CD4-positive, alpha-beta T cell treated with Interleukin-17A for 1 hour (primary cell): ENCODE results near the gene MAP3K9.

Experiments
- DNase-seq: peaks from one replicate; pipeline ENCODE4 v3.0.0-alpha.2; 2020

MAP3K9 gene

DNA sequence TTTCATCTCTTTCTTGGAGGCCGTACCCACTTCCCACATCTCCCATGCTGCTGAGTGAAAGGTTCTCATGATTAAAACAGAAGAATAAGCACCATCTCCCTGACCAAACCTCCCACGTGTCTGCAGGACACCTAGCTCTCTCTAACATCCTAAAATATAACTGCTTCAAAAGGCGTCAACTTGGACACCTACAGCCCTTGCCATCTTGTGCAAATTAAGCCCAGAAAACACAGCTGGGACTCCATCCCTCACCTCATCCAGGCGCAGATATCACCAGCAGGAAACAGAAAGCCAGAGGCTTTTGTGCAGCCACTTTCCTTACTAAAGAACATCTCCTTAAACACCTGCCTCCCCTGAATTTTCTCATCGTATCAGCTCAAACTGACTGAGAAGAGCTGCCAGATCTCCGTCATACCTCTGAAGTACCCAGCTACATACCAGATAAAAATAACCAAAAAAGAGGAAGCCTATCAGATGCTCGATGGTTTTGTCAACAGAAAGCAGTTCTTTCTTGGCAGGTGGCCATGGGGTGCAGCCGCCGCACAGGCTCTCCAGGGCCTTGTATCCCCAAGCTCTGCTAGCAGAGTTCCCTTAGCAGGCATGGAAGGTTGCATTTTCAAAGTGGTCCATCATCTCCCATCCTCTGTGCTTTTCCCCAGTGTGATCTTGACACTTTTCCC is 28.8 kb downstream of the MAP3K9 start:
- no peak for DNase-seq

DNA sequence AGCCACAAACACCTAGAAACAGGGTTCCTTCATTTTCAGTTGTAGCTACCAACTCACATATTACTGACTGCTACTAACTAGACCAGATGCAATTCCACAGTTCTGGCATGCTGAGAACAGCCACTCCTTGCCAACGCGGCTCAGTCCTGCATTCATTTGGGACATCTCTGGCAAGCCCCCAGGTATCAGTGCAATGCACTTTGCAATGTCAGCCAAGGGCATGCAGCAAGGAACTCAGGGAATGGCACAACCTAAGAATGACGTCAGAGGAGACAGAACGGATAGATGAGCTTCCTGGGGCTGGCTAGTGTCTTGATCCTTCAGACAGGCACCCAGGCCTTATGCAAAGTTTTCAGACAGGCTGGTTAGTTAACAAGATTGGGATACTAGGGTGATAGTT is 29.6 kb downstream of the MAP3K9 start:
- no peak for DNase-seq

DNA sequence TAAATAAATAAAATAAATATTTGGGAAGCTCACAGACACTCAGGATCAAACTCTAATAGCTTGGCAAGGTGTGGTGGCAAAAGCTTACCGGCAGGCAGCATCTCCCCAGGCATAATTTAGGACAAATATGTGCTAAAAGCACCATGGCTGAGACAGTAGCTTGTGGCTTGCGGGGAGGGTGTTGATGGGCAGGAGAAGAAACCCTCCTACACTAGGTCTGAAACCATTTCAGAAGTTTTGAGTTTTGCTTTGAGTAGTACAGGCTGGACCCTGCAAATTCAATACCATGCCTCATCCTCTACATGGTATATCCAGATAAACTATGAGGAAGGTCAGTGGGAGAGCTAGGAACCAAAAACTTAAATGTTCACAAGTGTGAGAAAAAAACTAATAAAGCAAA is 33.1 kb downstream of the MAP3K9 start:
- no peak for DNase-seq

DNA sequence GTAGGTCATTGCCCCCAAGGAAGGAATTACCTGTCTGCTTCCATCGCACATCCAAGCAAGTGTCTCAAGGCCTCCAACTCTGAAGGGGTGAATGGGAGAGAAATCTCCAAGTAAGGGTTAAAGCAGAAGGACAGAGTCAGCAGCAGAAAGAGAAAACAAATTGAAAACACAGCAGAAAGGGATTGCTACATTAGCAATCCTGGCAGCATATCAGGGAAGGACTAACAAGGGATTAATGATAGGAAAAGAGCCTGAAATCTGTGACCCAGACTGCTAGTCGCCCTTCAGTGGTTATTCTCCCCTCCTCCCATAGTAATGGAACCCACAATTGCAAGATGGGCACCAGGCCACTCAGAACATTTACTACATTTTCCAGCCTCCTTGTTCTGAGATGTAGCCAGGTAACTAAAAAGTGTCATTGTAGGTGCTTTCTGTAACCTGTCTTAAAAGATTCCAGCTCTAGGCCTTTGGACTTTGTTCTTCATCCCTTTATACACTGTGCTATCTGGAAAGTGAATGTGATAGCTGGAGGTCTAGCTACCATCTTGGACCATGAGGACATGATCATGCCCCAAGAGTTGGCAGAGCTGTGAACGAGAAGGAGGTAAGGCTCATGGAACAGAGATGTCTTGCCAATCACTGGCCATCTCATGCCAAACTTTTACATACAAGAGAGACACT is 36.0 kb downstream of the MAP3K9 start:
- DNase-seq = no peak

DNA sequence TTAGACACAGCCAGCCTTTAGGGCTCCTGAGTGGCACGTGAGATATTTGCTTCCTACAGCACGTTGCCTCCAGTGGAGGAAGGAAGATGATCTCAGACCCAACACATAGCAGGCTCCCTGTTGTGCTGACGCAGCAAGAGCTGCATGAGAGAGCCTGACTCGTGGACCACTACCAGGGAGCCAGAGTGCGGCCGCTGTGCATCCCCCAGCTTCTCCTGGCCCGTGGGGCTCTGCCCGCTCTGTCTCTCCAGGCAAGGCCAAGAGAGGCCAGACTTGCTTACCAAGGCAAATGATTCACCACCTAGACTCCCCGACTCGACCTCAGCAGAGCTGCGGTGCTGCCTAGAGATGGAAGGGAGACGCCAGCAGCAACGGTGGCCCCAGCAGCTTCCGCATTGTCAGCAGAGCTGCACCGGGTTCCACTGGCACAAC is 37.5 kb downstream of the MAP3K9 start:
- DNase-seq = no peak

DNA sequence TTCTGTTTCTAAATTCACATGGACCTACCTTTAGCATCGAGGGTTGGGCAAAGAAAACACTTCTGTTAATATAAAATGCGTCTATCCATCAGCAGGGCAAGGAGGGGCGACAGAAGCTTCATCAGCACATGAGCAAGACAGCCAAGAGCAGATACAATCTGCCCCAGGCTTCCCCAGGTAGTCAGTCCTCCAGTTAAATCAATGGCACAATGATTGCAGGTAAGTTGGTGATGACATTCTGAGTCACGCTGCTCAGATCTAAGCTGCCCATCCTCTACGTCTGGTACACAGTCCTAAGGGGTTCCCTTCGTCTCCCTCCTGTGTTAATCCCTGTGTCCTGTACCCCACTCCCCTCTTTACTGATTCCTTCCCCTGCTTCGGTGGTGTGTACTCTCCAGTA is 38.8 kb downstream of the MAP3K9 start:
- DNase-seq = no peak

DNA sequence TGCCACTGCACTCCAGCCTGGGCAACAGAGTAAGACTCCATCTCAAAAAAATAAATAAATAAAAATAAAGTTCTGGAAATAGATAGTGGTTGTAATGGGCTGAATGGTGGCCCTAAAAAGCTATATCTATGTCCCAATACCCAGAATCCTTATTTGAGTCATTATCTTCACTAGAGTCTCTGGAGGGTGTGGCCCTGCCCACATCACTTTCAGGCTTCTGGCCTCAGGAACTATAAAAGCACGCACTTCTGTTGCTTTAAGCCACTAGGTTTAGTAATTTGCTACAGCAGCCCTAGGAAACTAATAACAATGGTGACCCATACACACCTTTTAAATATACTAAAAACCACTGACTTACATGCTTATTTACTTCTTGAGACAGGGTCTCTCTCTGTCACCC is 49.9 kb downstream of the MAP3K9 start:
- no peak for DNase-seq

DNA sequence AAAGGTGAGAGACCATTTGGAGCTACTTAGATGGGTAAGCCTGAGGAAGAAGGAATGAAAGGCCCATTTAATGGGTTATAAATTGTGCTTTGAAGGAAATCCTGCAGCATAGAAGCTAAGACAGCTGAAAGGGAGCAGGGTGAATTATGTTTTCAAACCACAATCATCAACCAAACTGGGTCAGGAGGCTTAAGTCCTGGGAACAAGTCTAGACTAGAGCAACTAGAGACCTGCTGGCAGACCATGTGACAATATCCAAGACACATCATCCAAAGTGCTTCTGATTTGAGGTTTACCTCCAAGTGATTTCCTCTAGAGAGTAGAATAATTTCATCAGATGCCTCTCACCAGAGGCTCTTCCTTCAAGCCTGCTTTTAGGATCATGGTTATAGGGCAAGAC is 53.7 kb downstream of the MAP3K9 start:
- no peak for DNase-seq

DNA sequence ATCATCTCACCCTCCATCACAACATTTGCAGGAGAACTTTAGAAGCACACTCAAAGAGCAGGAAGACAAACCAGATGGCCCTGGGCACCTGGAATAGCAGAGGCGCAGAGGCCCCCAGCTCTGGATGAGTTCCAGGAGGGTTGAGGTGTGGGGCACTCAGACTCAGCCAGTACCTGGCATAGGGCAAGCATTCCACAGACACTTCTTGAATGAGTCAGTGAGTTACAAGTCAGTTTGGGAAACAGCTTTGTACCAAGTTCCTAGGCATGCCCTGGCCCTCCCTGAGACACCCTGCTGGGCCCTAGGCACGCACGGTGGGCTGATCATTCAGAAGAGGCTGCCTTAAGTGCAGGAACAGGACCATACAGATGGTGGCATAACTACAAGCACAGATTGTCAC is 54.3 kb downstream of the MAP3K9 start:
- no peak for DNase-seq

DNA sequence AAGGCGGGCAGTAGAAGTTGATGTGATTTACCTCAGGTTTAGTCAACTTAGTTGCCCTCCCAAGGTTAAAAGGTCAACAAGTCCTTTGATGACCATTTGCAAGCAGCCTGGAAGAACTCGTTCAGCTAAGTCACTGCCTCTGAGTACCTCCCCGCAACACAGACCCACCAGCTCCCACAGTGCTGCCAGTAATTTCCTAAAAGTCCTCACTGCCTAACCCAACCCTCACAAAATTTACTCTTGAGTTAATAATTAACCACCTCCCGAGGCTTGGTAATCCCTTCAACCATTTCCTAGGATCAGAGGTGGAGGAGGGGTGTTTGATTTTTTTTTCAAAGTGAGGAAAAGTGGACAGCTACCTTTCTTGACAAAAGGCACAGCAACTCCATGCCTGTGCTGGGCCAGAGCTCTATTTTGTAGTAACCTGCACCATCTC is 55.8 kb downstream of the MAP3K9 start:
- DNase-seq = no peak

DNA sequence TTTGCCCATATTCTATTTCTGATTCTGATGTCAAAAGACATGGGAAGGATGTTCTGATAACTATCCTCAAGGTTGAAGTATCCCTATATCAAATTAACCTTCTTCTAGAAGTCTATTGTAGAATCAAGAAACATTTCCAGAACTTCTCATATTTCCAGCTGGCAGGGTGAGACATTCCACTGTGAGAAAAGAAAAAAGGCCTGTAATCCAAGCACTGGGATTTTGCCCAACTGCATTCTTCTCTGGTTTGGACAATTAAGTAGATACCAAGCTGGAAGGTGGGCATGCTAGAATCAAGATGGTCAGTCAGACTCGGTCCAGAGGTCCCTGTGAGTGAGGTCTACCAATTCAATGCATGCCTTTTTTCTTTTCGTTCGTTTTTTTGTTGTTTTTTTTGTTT is 60.9 kb downstream of the MAP3K9 start:
- no peak for DNase-seq

DNA sequence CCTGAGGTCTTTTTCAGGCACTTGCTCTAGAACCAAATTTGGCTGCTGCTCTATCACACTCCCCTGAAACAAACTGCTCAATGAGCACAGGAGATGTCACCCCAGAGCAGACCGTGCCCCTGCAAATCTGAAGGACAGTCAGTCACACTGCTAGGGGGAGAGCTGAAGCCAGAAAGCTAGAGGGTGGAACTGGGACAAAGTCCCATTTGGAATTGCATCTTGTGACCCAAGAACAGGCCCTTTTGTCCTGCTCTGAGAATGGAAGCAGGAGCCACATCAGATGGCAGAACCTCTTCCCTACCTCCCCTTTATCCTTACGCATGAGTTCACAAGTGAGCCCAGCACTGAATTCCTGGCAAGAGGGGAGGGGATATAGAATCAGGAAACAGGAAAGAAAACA is 64.7 kb downstream of the MAP3K9 start:
- DNase-seq = no peak

DNA sequence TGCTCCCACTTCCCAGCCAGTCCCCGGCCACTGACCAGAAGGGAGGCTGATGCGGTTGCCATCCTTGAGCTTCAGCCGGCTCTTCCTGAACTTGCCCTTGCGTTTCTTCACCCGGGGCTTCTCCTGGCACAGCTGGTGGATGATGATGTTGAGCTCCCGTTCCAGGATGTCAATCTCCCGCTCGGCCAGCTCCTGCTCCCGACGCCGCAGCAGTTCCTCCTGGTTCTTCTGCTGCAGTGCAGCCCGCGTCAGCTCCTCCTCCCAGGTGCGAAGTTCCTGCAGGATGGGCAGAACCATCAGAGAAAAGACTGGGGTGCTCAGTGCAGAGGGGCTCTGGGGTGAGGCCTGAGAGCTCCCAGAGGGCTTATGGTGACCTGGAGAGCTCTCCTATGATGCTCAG is 67.0 kb downstream of the MAP3K9 start:
- DNase-seq = no peak

DNA sequence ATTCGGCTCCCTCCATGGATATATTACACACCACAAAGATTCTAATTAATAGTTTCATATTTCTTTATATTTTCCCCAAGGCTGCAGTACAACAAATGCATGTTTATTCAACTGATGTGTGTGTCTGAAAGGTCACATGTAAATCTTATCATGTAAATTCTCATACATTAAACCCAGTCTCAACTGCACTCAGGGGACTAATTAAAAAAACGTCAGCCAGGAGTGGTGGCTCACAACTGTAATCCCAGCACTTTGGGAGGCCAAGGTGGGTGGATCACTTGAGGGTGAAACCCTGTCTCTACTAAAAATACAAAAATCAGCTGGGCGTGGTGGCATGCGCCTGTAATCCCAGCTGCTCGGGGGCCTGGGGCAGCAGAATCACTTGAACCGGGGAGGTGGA is 67.8 kb downstream of the MAP3K9 start:
- no peak for DNase-seq

DNA sequence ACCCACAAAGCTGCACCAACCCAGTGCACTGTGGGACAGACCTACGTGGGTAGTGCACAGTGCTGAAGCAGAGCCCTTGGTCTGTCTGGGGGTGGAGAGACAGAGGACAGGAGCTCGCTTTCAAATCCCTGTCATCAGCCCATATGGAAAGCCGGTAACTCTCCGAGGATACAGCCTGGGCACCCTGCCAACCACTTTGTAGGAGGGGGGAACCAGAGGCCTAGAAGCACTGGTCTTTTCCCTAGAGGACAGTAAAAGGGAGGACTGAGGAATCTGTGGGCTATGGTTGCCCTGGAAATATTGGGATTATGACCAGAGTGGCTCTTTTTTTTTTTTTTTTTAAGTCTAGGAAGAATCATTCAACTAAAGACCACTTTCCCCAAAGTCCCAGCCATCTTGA is 74.3 kb downstream of the MAP3K9 start:
- DNase-seq = no peak

DNA sequence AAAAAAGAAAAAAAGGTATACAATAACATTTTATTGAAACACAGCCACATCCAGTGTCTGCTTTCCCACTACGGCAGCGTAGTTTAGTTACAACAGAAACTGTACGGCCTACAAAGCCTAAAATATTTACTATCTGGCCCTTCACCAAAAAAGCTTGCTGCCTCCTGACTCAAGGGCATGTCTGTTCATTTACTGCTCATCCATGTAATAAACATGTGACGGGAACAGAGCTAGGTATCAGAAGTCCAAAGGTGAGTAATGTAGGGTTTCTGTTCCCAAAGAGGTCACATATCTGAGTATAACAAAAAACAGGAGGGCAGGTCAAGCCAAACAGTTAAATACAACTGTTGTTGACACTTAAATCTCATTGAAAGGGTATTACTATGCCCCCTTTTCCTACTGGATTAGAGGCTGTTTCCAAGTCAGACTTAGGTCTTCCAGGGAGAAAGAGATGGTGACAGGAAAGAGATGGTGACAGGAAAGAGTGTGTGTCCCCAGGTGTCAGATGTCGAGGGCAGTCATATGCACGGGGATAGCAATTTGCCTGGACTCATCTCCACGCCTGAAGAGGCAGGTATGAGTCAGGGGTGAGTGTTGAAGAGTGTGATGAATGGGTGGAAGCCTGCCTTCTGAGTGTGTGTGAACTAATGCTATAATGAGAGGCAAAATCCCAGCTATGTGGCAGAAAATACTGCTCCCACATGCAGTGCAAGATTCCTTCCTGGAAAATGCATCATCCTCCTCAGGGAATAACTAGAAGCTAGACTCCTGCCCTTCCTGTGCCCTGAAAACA is 77.7 kb downstream of the MAP3K9 start:
- no peak for DNase-seq

DNA sequence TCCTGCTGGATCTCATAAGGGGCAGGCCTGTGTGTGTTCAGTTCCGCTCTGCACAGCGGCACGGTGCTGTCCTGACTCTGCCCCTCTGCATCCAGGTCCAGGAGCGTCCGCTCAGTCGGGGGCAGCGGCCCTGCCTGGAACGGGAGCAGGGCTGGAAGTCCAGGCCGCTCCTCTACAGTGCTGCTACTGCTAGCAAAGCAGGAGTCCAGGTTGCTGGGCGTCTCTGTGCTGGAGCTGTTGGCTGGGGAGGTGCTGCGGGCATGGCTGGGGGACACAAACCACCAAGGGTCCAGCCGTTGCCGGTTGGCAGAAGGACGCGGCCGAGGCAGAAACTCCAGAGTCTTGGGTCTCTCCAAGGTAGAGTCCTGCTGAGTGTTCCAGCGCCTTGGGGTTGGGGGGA is 78.9 kb downstream of the MAP3K9 start:
- DNase-seq = no peak

DNA sequence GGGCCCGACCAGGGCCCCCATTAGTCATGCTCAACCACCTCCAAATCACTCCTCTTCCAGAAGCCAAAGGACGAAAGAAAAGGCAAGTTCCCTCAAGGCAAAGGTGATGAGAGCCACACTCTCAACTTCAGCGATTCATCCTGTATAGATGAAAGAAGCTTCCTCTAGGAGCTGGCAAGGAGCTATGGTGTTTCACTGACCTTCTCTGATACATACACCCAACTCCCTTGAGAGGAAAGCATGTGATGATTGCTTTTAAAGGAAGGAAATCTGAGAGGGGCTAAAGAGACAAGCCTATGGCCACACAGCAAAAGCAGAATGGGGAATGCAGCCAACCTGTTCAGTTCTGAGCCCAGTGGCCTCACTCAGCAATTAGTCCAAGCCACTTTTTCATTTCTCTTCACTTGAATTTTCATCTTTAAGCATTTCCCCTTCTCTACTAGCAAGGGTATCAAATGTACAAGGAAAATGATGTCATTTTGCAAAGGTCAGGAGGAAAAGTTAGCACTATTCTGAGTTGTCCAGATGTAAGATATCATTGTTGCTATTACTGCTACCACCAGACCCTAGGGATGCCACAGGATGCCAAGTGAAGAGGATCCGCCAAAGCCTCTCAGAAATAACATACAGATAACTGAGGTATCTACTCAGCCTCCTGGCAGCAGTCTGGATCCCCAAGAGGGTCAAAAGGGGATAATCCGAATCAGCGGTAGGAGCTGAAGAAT is 82.5 kb downstream of the MAP3K9 start:
- no peak for DNase-seq

DNA sequence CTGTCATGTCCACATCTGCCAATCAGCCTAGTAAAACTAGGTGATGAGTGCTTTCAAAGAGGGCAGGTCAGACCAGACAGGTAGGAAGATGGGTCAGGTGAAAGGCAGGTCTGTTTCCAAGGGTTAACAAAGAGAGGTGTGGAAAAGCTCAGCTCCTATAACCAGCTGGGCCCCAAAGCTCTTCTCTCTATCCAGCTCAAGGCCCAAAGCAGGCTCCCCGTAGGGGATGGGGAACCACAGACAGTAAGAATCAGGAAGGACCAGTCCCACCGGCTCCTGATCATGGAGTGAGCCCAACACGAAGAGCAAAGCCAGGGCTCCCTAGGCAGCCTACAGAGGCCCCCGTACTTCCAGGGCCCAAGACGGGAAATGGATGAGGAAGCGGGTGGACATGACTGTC is 84.4 kb downstream of the MAP3K9 start:
- DNase-seq = no peak

DNA sequence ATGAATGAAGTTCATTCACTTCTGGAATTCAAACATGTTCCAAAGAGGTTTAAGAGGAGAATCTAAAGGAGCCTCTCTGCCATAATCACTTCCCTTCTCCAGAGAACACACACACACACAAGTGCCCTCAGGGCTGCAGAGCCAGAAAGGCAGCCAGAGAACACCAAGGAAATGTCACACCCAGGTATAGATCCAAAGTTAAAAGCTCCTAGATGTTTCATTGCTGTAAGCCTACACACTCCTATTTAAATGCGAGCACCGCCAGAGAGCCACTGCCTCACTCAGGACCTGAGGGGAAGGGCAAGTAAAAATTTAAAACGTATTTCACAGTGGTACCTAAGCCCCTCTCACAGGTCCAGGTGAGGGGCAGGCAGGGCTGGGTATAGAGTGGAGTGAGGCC is 85.2 kb downstream of the MAP3K9 start:
- DNase-seq = no peak

DNA sequence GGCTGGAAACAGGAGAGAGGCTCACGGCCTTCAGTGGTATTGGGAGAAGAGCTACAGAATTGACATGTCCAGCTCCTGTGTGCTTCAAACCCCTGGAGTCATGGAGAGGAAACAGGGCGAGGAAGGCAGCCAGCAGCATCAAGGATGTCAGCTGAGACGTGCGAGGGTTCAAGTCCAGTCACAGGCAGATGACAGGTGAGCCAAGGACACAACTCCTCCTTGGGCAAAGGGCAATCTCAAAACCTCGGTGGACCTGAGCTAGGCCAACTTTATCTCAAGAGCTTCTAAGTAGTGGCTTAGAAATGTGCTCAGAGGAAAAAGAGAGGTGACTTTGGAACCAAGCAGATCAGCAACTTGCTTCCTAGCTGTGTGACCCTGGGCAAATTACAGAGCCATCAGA is 86.0 kb downstream of the MAP3K9 start:
- DNase-seq = no peak

DNA sequence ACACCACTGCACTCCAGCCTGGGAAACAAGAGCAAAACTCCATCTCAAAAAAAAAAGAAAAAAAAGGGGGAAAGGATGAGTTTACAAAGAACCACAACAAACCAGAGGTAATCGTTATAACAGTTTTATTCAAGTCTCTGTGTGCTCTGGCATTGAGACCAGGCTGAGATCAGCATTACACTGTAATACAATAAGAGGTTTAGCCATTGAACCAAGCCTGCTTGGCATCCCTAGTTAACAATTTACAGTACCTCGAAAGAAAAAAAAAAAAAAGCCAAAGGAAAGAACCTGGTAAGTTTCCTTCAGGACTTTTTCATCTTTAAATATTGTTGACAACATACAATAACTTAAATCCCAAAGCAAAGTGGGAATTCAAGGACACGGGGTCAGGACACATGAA is 86.9 kb downstream of the MAP3K9 start:
- no peak for DNase-seq

DNA sequence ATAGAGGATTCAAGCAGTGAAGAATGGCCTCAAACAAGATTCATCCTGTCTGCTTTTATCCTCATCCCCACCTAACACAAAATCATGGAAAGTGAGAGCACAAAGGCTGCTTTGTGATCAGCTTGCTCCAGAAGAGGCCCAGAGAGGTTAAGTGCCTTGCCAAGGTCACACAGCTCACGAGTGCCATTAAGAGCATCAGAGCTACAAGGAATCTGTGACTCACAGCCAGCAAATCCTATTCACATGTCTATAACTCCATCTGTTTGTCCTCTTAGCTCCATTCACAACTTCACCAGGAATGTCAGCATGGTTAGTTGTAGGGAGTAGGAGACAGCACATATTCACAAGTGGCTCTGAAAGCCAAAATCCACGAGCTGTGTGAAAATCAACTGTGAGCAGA is 87.8 kb downstream of the MAP3K9 start:
- no peak for DNase-seq
